ENCODE results near the gene PTPRD.

Gene PTPRD

GRCh38 chr9:8677741-8678140 is 1935.1 kb downstream of the PTPRD start:
- DNase-seq (ENCODE audit: extremely low read depth, low read depth), result no peak
- H3K4me3 ChIP-seq (replicated peaks; ENCODE audit: low read depth, low read length), result no peak overlapping the region
- TF ChIP-seq, protein P1, sequence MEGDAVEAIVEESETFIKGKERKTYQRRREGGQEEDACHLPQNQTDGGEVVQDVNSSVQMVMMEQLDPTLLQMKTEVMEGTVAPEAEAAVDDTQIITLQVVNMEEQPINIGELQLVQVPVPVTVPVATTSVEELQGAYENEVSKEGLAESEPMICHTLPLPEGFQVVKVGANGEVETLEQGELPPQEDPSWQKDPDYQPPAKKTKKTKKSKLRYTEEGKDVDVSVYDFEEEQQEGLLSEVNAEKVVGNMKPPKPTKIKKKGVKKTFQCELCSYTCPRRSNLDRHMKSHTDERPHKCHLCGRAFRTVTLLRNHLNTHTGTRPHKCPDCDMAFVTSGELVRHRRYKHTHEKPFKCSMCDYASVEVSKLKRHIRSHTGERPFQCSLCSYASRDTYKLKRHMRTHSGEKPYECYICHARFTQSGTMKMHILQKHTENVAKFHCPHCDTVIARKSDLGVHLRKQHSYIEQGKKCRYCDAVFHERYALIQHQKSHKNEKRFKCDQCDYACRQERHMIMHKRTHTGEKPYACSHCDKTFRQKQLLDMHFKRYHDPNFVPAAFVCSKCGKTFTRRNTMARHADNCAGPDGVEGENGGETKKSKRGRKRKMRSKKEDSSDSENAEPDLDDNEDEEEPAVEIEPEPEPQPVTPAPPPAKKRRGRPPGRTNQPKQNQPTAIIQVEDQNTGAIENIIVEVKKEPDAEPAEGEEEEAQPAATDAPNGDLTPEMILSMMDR (IDR thresholded peaks at IDR 0.05; ENCODE audit: low read depth, low read length, missing control alignments), result no peak

GRCh38 chr9:8674536-8674935 is 1938.3 kb downstream of the PTPRD start:
- no peak for DNase-seq (ENCODE audit: extremely low read depth, low read depth)
- TF ChIP-seq, protein P1 (IDR thresholded peaks at IDR 0.05; ENCODE audit: low read depth, low read length, missing control alignments), result no peak
- H3K4me3 ChIP-seq (replicated peaks; ENCODE audit: low read depth, low read length), result no peak overlapping the region

DNA sequence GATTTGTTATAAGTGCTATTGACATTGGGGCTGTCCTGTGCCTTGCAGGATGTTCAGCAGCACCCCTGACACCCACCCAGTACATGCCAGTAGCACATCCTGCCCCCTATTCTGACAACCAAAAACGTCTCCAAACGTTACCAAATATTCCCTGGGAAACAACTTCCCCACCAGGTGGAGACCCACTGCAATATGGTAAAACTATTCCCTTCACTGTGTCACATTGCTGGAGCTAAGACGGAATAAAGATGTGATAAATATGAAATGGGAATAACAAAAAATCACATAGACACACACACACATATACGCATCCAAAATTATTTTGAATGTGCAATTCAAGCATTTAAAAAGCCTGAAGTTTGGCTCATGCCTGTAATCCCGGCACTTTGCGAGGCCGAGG is 1939.0 kb downstream of the PTPRD start:
- DNase-seq (ENCODE audit: extremely low read depth, low read depth), result no peak
- TF ChIP-seq, protein P1 (IDR thresholded peaks at IDR 0.05; ENCODE audit: low read depth, low read length, missing control alignments), result no peak
- no peak overlapping the region for H3K4me3 ChIP-seq (replicated peaks; ENCODE audit: low read depth, low read length)

- no peak overlapping the region for H3K4me3 ChIP-seq (replicated peaks; ENCODE audit: low read depth, low read length)
- TF ChIP-seq, protein P1 (IDR thresholded peaks at IDR 0.05; ENCODE audit: low read depth, low read length, missing control alignments), result no peak
- no peak for DNase-seq (ENCODE audit: extremely low read depth, low read depth)
Observed at GRCh38 chr9:8670751-8671150, 1942.1 kb downstream of the PTPRD start.

DNA sequence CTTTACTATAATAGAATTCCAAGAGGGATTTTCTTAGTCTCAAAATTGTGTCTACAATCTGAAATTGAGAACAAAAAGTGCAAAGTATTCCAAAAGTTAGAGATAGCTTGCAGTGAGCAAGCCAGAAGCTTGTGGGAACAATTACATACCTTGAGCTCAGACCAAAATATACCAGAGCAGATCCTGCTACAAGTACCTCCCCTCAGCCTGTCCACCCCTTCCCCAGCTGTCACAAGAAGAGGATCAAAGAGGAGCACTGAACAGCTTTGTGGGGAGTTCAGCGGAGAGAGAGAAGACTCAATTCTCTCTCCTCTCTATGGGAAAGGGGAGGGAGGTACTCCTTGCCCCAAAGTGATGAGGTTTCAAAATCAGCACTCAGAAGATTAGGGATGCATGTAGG is 1944.1 kb downstream of the PTPRD start:
- DNase-seq (ENCODE audit: extremely low read depth, low read depth), result no peak
- H3K4me3 ChIP-seq (replicated peaks; ENCODE audit: low read depth, low read length), result no peak overlapping the region

GRCh38 chr9:8668231-8668630 is 1944.6 kb downstream of the PTPRD start:
- TF ChIP-seq, protein P1 (IDR thresholded peaks at IDR 0.05; ENCODE audit: low read depth, low read length, missing control alignments), result no peak
- DNase-seq (ENCODE audit: extremely low read depth, low read depth), result no peak
- H3K4me3 ChIP-seq (replicated peaks; ENCODE audit: low read depth, low read length), result no peak overlapping the region

More for the DNA sequence above, 1944.1 kb downstream of the PTPRD start:
- TF ChIP-seq, protein P1 (IDR thresholded peaks at IDR 0.05; ENCODE audit: low read depth, low read length, missing control alignments), result no peak

DNA sequence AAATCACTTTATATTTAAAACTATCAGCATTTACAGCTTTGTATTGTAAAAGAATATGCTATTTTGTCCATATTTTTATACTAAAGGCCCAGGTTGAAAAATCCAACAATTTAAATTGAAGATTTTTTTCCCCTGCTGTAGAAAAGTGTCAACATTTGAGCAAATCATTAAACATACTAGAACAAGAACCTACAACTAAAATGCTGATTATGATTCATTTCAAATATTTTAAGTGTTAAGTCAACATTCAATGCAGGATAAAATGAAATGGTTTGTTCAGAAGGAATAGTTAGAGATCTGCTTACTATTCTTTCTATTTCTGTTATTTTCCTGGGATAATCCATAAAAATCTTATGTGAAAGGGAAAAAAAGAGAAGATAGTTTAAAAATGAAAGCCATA is 1946.7 kb downstream of the PTPRD start:
- H3K4me3 ChIP-seq (replicated peaks; ENCODE audit: low read depth, low read length), result no peak overlapping the region
- DNase-seq (ENCODE audit: extremely low read depth, low read depth), result no peak
- TF ChIP-seq, protein P1 (IDR thresholded peaks at IDR 0.05; ENCODE audit: low read depth, low read length, missing control alignments), result no peak
